ENCODE results near the gene RNF149. TPM values are rescaled to one million over a fixed set of nuclear protein-coding genes. Genes with fewer than 3 reads are reported as not detected.

The RNF149 gene
- total RNA-seq, 3 donors from 2014 or later (not counting 1 experiment from before 2014, with no cell fraction given) = 133 to 151 (median 149) TPM

- Histone ChIP-seq H3K4me3 (ENCODE audit: low read length) (no peak overlapping the region), H3K27ac (ENCODE audit: low read length) (no peak overlapping the region), H3K27me3 (ENCODE audit: control insufficient read depth, insufficient read depth, low read length) (no peaks in the 10 kb centered on the region), H3K36me3 (ENCODE audit: control insufficient read depth, insufficient read depth, low read length) (peaks cover 75% of the 10 kb centered on the region), H3K4me1 (ENCODE audit: control insufficient read depth, insufficient read depth, low read length) (peaks cover 4% of the 10 kb centered on the region), H3K9me3 (ENCODE audit: control insufficient read depth, insufficient read depth, low read length) (no peaks in the 10 kb centered on the region)
- no peak for TF ChIP-seq CTCF (IDR thresholded peaks at IDR 0.05)
- DNase-seq = no peak
- 98% methylated on average over 6 of the region's 7 CpGs for WGBS (ENCODE audit: insufficient coverage)
- Mint-ChIP-seq H3K4me3 (no peak overlapping the region), H3K9me3 (no peaks in the 10 kb centered on the region), H3K36me3 (peaks cover 24% of the 10 kb centered on the region), H3K27ac (peak overlapping the region in 1 of 2 donors; percentile 72), H3K27me3 (ENCODE audit: low read depth in 2 of 2) (no peaks in the 10 kb centered on the region), H3K4me1 (peaks cover 19 to 32% of the 10 kb centered on the region in 2 donors)
- intact Hi-C loops (cut with micrococcal nuclease) = no loop called here
- no peak for ATAC-seq
These were observed 31.4 kb downstream of the RNF149 start for GRCh38 chr2:101277111-101277510.

GRCh38 chr2:101274142-101274541 lies 34.4 kb downstream of the RNF149 start:
- H3K27ac Mint-ChIP-seq = peak overlapping the region; percentile 20 to 85
- H3K36me3 Mint-ChIP-seq = peaks cover 8% of the 10 kb centered on the region

GRCh38 chr2:101273056-101273455 lies 35.4 kb downstream of the RNF149 start:
- intact Hi-C loops (cut with micrococcal nuclease) = no loop called here
- H3K27me3 Mint-ChIP-seq (ENCODE audit: low read depth in 2 of 2) = no peaks in the 10 kb centered on the region
- H3K4me1 Mint-ChIP-seq = peaks cover 14 to 16% of the 10 kb centered on the region in 2 donors
- peaks cover 4% of the 10 kb centered on the region for H3K4me1 ChIP-seq (ENCODE audit: control insufficient read depth, insufficient read depth, low read length)
- no peak for ATAC-seq
- H3K4me3 ChIP-seq (ENCODE audit: low read length) = no peak overlapping the region
- H3K27ac ChIP-seq (ENCODE audit: low read length) = no peak overlapping the region
- TF ChIP-seq CTCF (IDR thresholded peaks at IDR 0.05) = no peak
- H3K9me3 ChIP-seq (ENCODE audit: control insufficient read depth, insufficient read depth, low read length) = no peaks in the 10 kb centered on the region
- 96% methylated on average over 8 of the region's 8 CpGs for WGBS (ENCODE audit: insufficient coverage)
- no peak overlapping the region for H3K4me3 Mint-ChIP-seq
- no peak for DNase-seq
- peaks cover 8% of the 10 kb centered on the region for H3K36me3 Mint-ChIP-seq
- H3K9me3 Mint-ChIP-seq = no peaks in the 10 kb centered on the region
- H3K27me3 ChIP-seq (ENCODE audit: control insufficient read depth, insufficient read depth, low read length) = no peaks in the 10 kb centered on the region
- peaks cover 74% of the 10 kb centered on the region for H3K36me3 ChIP-seq (ENCODE audit: control insufficient read depth, insufficient read depth, low read length)
- peak overlapping the region; percentile 20 to 85 for H3K27ac Mint-ChIP-seq

More at GRCh38 chr2:101274142-101274541, 34.4 kb downstream of the RNF149 start:
- TF ChIP-seq CTCF (IDR thresholded peaks at IDR 0.05) = no peak
- H3K27ac ChIP-seq (ENCODE audit: low read length) = no peak overlapping the region
- WGBS (ENCODE audit: insufficient coverage) = 99% methylated on average over 5 of the region's 5 CpGs
- intact Hi-C loops (cut with micrococcal nuclease) = no loop called here
- peaks cover 4% of the 10 kb centered on the region for H3K4me1 ChIP-seq (ENCODE audit: control insufficient read depth, insufficient read depth, low read length)
- peaks cover 13 to 19% of the 10 kb centered on the region in 2 donors for H3K4me1 Mint-ChIP-seq
- H3K9me3 Mint-ChIP-seq = no peaks in the 10 kb centered on the region
- DNase-seq (no peak), ATAC-seq (no peak)
- no peak overlapping the region for H3K4me3 ChIP-seq (ENCODE audit: low read length)
- H3K27me3 Mint-ChIP-seq (ENCODE audit: low read depth in 2 of 2) = no peaks in the 10 kb centered on the region
- no peaks in the 10 kb centered on the region for H3K9me3 ChIP-seq (ENCODE audit: control insufficient read depth, insufficient read depth, low read length)
- H3K4me3 Mint-ChIP-seq = no peak overlapping the region
- H3K27me3 ChIP-seq (ENCODE audit: control insufficient read depth, insufficient read depth, low read length) = no peaks in the 10 kb centered on the region
- H3K36me3 ChIP-seq (ENCODE audit: control insufficient read depth, insufficient read depth, low read length) = peaks cover 74% of the 10 kb centered on the region

All from natural killer cell (primary cell).